WTC11 (cell line): ENCODE measurements around the gene CT47A1.

Experiments
- ATF6 ChIP-seq: sonication (generic); formaldehyde crosslinking; IDR thresholded peaks from 2 replicates; pipeline ENCODE4 v1.8.1; 2023; ENCODE audit warnings: mild to moderate bottlenecking, missing genetic modification reagents
- ELF4 ChIP-seq: sonication (generic); formaldehyde crosslinking; IDR thresholded peaks from 2 replicates; pipeline ENCODE4 v1.8.1; 2022; ENCODE audit warnings: low read depth, mild to moderate bottlenecking, moderate library complexity, missing genetic modification reagents
- ERG ChIP-seq: fragments of 250-450 bp; sonication (Bioruptor Pico); IDR thresholded peaks from 2 replicates; pipeline ENCODE4 v1.8.0; 2021; ENCODE audit warnings: mild to moderate bottlenecking
- FOXP4 ChIP-seq: sonication (generic); formaldehyde crosslinking; IDR thresholded peaks from 2 replicates; pipeline ENCODE4 v1.8.0; 2022; ENCODE audit warnings: mild to moderate bottlenecking, missing genetic modification reagents
- TEAD4 ChIP-seq: sonication (generic); formaldehyde crosslinking; IDR thresholded peaks from 2 replicates; pipeline ENCODE4 v1.8.0; 2022; ENCODE audit warnings: mild to moderate bottlenecking, missing genetic modification reagents
- ZBTB21 ChIP-seq: sonication (generic); formaldehyde crosslinking; IDR thresholded peaks from 2 replicates; pipeline ENCODE4 v1.8.1; 2023; ENCODE audit warnings: mild to moderate bottlenecking, missing genetic modification reagents, borderline replicate concordance
- ZNF138 ChIP-seq: sonication (generic); formaldehyde crosslinking; conservative IDR thresholded peaks from 2 replicates; pipeline ENCODE4 v1.8.1; 2022; ENCODE audit warnings: mild to moderate bottlenecking, moderate library complexity, missing genetic modification reagents
- ZNF423 ChIP-seq: fragments of 250-450 bp; sonication (Bioruptor Pico); IDR thresholded peaks from 2 replicates; pipeline ENCODE4 v2.1.2; 2022; ENCODE audit warnings: mild to moderate bottlenecking, moderate library complexity
- ZNF512 ChIP-seq: sonication (generic); formaldehyde crosslinking; IDR thresholded peaks from 2 replicates; pipeline ENCODE4 v1.8.1; 2022; ENCODE audit warnings: missing genetic modification reagents, borderline replicate concordance
- ZNF671 ChIP-seq: fragments of 250-450 bp; sonication (Bioruptor Pico); IDR thresholded peaks from 2 replicates; pipeline ENCODE4 v1.8.0; 2021; ENCODE audit warnings: mild to moderate bottlenecking
- TF ChIP-seq, protein P1 (sequence below): fragments of 200-600 bp; IDR thresholded peaks from 2 replicates; pipeline ENCODE4 v1.8.0; 2022; ENCODE audit warnings: antibody characterized with exemption
- TF ChIP-seq, protein P2 (sequence below): sonication (generic); formaldehyde crosslinking; conservative IDR thresholded peaks from 2 replicates; pipeline ENCODE4 v1.8.1; 2023; ENCODE audit warnings: mild to moderate bottlenecking, low read depth, missing genetic modification reagents, moderate library complexity

DNA sequence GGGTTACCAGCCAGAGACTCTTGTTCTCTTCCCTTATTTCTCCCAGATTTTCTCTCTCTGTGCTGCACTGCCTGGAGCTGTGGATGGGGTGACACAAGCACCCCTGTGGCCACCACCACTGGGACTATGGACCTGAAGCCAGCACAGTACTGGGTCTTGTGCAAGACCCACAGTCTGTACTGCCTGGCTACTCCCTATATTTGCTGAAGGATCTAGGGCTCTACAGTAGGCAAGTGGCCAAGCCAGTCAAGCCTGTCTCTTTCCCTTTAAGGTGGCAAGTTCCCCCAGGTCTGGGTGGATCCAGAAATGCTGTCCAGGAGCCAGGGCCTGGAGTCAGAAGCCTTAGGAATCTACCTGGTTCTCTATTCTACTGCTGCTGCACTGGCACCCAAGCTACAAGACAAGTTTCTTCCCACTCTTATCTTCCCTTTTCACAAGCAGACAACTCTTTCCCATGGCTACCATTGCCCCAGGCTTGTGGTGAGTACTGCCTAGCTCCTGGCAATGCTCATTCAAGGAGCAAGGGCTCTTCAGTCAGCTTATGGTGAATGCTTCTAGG lies 28.4 kb upstream of the CT47A1 start:
- TF ChIP-seq FOXP4 (no peak), TEAD4 (CRISPR knock-in tag) (no peak), ELF4 (CRISPR knock-in tag) (no peak), ZNF138 (CRISPR knock-in tag) (no peak), ZNF512 (no peak), ZNF423 (CRISPR knock-in tag) (no peak), ZNF671 (no peak), ERG (no peak), ATF6 (CRISPR knock-in tag) (no peak), ZBTB21 (CRISPR knock-in tag) (no peak)
- TF ChIP-seq, protein P1, sequence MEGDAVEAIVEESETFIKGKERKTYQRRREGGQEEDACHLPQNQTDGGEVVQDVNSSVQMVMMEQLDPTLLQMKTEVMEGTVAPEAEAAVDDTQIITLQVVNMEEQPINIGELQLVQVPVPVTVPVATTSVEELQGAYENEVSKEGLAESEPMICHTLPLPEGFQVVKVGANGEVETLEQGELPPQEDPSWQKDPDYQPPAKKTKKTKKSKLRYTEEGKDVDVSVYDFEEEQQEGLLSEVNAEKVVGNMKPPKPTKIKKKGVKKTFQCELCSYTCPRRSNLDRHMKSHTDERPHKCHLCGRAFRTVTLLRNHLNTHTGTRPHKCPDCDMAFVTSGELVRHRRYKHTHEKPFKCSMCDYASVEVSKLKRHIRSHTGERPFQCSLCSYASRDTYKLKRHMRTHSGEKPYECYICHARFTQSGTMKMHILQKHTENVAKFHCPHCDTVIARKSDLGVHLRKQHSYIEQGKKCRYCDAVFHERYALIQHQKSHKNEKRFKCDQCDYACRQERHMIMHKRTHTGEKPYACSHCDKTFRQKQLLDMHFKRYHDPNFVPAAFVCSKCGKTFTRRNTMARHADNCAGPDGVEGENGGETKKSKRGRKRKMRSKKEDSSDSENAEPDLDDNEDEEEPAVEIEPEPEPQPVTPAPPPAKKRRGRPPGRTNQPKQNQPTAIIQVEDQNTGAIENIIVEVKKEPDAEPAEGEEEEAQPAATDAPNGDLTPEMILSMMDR = no peak
- TF ChIP-seq, protein P2, sequence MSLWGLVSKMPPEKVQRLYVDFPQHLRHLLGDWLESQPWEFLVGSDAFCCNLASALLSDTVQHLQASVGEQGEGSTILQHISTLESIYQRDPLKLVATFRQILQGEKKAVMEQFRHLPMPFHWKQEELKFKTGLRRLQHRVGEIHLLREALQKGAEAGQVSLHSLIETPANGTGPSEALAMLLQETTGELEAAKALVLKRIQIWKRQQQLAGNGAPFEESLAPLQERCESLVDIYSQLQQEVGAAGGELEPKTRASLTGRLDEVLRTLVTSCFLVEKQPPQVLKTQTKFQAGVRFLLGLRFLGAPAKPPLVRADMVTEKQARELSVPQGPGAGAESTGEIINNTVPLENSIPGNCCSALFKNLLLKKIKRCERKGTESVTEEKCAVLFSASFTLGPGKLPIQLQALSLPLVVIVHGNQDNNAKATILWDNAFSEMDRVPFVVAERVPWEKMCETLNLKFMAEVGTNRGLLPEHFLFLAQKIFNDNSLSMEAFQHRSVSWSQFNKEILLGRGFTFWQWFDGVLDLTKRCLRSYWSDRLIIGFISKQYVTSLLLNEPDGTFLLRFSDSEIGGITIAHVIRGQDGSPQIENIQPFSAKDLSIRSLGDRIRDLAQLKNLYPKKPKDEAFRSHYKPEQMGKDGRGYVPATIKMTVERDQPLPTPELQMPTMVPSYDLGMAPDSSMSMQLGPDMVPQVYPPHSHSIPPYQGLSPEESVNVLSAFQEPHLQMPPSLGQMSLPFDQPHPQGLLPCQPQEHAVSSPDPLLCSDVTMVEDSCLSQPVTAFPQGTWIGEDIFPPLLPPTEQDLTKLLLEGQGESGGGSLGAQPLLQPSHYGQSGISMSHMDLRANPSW (CRISPR knock-in tag) = no peak
